ENCODE measurements around the gene FSTL4.

Gene FSTL4

GRCh38 chr5:133612249-133612860, at the start of gene FSTL4:
TSS of gene FSTL4 (minus strand) at chr5:133612541.
- peak; percentile 73 for DNase-seq

DNA sequence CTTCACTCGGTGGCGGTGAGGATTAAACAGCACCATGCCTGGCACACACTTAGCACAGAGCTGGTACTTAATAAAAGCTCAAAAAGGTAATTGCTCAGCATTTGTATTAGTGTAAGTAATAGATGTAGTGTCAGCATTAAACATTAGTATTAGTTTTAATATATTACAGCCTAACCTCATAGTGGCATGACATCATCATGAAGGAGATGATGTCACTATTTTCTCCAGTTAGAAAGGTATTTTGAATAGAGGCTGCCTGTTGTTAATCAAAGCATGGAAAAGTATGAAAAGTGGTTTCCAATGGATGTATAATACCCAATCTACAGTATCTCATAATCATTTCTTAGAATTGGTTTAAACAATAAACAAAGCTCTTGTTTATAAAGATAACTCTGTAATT, 49.0 kb upstream of the FSTL4 start:
- no peak for DNase-seq

- DNase-seq, result no peak
These were observed 46.0 kb upstream of the FSTL4 start for GRCh38 chr5:133658327-133658726.

GRCh38 chr5:133657036-133657435, 44.7 kb upstream of the FSTL4 start:
- no peak for DNase-seq

DNA sequence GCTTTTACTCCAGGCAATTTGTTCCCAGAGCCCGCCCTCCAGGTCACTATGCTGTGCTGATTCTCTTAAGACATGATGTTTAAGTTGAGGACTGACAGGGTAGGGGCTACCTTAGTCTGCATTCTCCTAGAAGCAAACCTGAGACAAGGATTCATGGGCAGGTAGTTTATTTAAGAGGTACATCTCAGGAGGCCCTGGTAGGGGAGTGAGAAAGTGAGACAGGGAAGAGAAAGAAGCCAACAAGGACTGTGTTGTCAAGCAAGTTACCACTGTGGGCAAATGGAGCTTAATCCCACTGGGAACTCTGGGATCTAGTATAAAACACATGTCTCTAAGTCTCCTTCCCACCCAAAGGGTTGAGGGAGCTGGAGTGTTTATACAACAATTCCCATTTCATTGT, 43.6 kb upstream of the FSTL4 start:
- no peak for DNase-seq

DNA sequence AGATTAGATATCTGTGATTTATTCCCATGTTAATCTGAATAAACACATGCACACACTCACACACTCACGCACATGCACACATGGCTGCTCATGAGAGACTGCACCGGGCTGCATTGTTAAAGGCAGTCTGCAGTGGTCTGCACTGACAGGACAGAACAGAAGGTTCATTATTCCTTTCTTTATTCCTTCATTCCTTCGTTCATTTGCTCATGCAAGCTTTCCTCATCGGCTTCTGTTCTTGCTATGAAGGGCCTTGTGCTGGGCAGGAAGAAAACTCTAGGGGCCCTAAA, 41.4 kb upstream of the FSTL4 start:
- no peak for DNase-seq

DNA sequence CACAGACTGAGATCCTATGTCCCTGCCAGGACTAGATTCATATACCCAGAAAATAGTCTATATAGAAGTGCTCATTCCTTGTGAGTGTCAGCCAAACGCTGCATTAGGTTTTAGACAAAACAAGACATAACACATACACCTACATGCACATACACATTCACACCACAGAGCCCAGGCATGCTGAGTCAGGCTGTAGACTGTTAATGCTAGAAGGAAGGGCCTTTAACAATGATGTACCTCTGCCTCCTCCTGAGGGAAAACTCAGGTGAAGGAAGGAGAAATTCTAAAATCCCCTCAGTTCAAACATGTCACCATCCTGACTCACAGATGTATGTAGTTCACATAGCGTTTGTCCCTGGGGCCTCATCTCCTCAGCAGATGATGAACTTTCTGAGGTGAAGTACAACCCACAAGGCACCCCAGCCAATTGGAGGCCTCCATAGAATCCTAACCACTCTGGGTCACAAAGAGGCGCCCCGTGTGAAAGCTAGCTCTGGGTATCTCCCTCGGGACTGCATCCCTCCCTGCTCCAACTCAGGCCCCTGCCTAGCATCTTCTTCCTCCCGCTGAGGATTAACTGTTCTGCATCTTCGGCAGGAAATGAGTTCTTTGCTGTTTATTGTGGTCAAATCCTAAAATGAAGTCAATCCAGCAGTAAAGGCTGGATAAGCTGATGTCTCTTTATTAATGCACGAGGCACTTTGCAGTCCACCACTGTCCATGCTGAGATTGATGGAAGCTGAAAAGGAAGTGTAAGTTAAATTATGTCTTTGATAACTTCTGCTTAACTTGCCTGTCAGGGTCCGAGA, 40.8 kb upstream of the FSTL4 start:
- DNase-seq, result no peak

DNA sequence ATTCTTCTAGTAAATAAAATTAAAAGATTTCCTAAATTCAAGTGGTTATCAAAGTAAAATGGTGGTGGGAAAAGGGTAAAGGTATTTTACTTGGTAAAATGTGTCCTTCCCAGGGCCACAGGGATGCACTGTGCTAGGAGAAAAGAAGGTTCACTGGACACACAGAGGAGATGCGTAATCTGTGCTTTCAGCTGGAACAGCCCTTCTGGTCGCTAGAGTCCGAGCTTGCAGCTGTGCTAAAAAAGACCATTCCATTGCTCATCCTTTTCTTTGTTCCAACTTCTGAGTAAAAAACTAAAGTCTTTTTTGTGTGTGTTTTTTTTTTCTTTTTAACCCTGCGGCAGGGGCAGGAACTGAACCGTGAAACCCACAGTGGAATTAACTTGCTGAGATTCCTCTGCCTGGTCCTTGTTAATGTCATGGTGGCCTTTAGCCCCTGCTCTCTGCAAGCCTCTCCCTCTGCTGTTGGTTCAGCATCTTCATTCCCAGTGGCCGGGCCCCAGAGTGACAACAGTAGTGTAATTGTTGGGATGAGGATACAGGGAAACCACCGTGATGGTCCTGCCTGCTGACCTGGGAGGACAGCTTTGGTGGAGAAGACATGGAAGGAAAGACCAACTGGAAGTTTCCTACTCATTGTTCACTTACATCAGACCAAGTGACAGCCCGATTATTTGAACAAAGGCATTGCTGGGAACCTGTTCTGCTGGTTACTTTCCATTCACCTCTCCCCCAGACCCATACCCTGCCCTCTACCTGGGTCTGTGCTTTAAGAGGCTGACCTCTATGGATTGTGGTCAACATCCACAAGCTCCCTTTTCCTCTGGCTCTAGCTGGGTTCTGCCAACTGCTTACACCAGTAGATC, 31.9 kb upstream of the FSTL4 start:
- DNase-seq, result no peak

- no peak for DNase-seq
These were observed 31.0 kb upstream of the FSTL4 start for GRCh38 chr5:133643365-133643764.

GRCh38 chr5:133642153-133642722, 29.9 kb upstream of the FSTL4 start:
- DNase-seq, result no peak

DNA sequence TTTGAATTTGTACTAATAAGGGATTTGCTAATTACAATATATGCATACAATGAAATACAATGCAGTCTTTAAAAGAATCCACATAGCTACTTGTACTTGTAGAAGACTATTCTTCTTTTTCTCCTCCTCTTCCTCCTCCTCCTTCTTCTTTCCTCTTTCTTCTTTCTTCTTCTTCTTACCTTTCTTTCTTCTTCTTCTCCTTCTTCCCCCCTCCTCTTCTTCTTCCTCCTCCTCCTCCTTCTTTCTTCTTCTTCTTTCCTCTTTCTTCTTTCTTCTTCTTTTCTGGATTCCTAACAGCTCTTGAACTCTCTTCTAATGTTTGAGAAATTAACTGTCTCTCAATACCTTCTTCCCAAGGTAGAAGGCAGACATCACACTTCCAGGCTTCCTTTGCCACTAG, 29.3 kb upstream of the FSTL4 start:
- no peak for DNase-seq

- DNase-seq, result no peak
These were observed 27.6 kb upstream of the FSTL4 start for GRCh38 chr5:133639850-133640528.

DNA sequence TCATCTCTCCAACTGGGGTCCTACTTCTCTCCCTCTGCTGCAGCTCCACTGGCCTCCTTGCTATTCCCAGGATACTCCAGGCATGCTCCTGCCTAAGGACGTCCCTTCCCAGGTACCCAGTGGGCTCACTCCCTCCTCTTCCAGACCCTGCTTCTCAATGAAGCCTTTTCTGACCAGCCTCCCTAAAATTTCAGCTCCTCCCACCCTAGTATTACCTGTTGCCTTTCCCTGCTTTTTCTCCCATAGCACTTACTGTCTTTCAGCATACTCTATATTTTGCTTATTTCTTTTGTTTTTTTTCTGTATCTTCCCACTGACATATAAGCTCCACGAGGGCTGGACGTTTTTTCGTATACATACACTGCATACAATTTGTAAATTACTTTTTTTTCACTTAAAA, 26.1 kb upstream of the FSTL4 start:
- no peak for DNase-seq

GRCh38 chr5:133637206-133637605, 24.9 kb upstream of the FSTL4 start:
- DNase-seq, result no peak

DNA sequence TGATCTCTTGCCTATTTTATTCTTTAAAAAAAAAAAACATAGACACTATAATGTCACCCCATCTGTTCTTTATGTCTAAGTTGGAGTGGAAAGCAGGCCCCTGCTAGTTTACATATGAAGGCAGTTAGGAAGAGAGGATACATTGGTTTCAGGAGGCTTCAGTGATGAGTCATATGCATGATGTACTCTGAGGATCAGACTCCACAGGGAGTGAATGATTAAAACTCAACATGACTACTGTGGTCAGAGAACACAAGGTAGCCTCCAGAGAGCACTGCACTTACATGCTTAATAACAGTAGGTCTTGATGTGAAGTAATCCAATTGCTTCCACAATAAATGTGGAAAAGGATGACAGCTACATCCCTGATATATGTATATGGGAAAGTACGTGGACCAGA, 22.7 kb upstream of the FSTL4 start:
- DNase-seq, result no peak

DNA sequence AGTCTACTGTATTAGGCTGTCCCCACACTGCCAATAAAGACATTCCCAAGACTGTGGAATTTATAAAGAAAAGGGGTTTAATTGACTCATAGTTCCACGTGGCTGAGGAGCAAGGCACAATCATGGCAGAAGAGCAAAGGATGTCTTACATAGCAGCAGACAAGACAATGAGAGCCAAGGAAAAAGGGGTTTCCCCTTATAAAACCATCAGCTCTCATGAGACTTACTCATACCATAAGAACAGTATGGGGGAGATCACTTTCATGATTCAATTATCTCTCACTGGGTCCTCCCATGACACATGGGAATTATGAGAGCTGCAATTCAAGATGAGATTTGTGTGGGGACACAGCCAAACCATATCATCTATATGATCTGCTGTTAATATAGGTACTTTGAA, 14.8 kb upstream of the FSTL4 start:
- DNase-seq, result no peak

- DNase-seq, result no peak
These were observed 12.0 kb upstream of the FSTL4 start for GRCh38 chr5:133624316-133624715.

DNA sequence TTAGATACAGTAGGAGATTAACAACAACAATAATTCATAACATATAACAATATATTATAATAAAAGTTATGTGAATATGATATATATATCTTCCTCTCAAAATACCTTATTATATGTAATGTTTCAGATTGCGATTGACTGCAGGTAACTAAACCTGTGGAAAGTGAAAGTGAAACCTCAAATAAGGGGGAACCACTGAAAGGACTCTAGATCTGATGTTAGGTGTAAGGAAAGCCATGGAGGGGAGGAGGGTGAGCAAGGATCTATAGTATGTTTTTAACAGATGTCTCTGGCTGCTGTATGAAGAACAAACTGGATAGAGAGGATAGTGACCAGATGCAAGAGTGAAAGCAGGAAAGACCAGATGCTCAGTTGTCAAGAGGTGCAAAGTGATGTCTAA, 5.8 kb upstream of the FSTL4 start:
- DNase-seq, result peak; percentile 25

- no peak for DNase-seq
These were observed 1.4 kb upstream of the FSTL4 start for GRCh38 chr5:133613743-133614142.

DNA sequence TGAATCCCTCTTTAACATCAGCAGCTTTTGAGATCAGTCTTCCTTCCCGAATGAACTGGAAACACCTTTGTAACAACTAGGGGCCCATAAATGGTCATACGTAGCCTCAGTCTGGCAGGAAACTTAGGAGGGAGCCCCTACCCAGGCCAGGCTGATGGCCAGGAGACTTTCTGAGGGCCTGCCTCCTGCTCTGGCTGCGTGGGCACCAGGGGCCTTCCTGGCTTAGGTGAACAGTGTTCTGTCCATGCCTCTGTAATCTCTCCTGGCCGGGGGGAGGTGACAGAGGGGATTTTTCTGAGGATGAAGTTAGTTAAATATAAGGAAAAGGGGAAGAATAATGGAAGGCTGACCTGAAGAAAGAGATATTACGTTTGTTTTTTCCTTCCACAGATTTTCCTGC, 843 bp upstream of the FSTL4 start:
- no peak for DNase-seq

GRCh38 chr5:133611357-133612248, 738 bp downstream of the FSTL4 start:
- DNase-seq, result peak; percentile 29

All from NCI-H774 (cell line).